ENCODE measurements around the gene CLPTM1L.

- TF ChIP-seq CTCF (IDR thresholded peaks at IDR 0.05) (peak in 2 of 5 experiments; percentile 59 to 69), POLR2A (IDR thresholded peaks at IDR 0.05) (peak; percentile 50 to 80)
Measured at GRCh38 chr5:1344975-1345838, at the start of gene CLPTM1L.

Measured in tibial nerve (tissue), 3 donors.